Liver (tissue), 3 donors: Measurements from ENCODE around the gene F2RL1.

Experiments
- FOXA1 ChIP-seq: IDR thresholded peaks from 2 replicates; pipeline ENCODE4 v1.6.1; 2016; ENCODE audit warnings: antibody characterized with exemption
- JUND ChIP-seq, 2 donors: IDR thresholded peaks; 2 replicates each; pipeline ENCODE4 v1.6.1; 2016; ENCODE audit warnings: antibody characterized with exemption in 2 of 2
- YY1 ChIP-seq: IDR thresholded peaks from 2 replicates; pipeline ENCODE4 v1.6.1; 2016; ENCODE audit warnings: antibody characterized with exemption, mild to moderate bottlenecking
- TF ChIP-seq, protein P1 (sequence below): fragments of 150-350 bp; IDR thresholded peaks from 2 replicates; pipeline ENCODE4 v1.5.1; 2017; ENCODE audit warnings: improper control_type of control experiment, low read depth, low read length; ENCODE audit not compliant: missing input control
- donor health status: healthy.
- donor health status: healthy.

DNA sequence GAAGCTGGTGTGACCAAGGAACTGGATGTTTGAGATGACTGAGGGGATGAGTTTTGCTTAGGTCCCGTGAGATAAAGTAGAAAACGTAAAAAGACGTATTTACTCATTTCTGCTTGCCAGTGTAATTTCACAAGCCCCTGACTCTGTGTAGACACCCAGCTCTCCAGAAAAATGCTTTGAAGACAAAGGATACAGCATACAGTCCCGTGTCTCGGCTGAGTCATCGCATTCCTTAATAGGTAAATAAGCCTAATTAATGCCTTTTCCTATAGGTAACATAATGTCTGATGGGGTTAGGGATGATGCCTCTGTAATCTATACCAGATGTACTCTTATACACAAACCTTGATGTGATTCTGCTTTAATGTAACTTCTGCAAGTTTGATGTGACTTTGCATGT, 51.2 kb downstream of the F2RL1 start:
- TF ChIP-seq FOXA1 (no peak), JUND (IDR thresholded peaks at IDR 0.05) (no peak), YY1 (no peak)
- TF ChIP-seq, protein P1, sequence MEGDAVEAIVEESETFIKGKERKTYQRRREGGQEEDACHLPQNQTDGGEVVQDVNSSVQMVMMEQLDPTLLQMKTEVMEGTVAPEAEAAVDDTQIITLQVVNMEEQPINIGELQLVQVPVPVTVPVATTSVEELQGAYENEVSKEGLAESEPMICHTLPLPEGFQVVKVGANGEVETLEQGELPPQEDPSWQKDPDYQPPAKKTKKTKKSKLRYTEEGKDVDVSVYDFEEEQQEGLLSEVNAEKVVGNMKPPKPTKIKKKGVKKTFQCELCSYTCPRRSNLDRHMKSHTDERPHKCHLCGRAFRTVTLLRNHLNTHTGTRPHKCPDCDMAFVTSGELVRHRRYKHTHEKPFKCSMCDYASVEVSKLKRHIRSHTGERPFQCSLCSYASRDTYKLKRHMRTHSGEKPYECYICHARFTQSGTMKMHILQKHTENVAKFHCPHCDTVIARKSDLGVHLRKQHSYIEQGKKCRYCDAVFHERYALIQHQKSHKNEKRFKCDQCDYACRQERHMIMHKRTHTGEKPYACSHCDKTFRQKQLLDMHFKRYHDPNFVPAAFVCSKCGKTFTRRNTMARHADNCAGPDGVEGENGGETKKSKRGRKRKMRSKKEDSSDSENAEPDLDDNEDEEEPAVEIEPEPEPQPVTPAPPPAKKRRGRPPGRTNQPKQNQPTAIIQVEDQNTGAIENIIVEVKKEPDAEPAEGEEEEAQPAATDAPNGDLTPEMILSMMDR = no peak
